Medulla oblongata (tissue), 1 donor: ENCODE data around the gene TPO.
"Not testable (repeated sequence)": the region's sequence is repeated elsewhere in the genome, so short reads cannot be mapped to it uniquely, and the experiment has no call there.

Experiments used
- DNase-seq: peaks from one replicate; pipeline ENCODE4 v3.0.0-alpha.2; 2015; ENCODE audit errors: extremely low spot score

TPO gene

DNA sequence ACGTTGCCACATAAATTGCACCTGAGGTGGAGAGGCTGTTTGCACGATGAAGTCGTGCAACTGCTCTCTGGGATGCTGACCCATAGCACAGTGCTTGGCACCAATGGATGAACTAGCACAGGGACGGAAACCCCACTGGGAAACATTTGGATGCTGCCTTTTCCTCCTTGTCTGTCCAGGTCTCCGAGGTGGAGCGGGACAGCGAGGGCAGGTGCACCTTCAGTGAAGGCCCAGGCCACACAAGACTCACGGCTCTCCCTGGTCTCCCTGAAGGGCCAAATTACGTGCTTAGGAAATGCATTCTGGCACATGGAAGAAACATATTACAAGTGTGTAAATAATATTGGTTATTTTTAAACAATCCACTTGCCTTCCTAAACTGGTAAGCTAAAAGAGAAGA lies 70.3 kb downstream of the TPO start:
- no peak for DNase-seq

- DNase-seq = no peak
Observed at GRCh38 chr2:1484131-1484884, 71.0 kb downstream of the TPO start.

DNA sequence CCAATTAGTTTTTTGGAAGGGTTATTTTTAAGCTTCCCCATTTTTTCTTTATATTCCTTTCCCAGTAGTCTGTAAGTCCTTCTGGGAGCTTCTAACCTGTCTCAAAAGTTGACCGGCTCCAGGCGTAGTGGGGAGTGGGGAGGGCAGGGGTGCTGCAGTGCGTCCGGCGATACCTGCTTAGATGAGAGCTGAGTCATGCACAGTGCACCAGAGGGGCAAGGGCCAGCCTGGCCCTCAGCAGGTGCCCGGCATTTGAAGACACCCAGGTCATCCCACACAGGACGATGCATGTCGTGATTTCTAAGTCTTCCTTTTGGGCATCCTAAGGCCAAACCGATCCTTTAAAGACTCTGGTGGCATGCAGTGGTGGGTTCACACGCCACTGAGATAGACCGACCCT lies 73.4 kb downstream of the TPO start:
- DNase-seq = no peak

- DNase-seq = no peak
Observed at GRCh38 chr2:1487758-1488157, 74.5 kb downstream of the TPO start.

DNA sequence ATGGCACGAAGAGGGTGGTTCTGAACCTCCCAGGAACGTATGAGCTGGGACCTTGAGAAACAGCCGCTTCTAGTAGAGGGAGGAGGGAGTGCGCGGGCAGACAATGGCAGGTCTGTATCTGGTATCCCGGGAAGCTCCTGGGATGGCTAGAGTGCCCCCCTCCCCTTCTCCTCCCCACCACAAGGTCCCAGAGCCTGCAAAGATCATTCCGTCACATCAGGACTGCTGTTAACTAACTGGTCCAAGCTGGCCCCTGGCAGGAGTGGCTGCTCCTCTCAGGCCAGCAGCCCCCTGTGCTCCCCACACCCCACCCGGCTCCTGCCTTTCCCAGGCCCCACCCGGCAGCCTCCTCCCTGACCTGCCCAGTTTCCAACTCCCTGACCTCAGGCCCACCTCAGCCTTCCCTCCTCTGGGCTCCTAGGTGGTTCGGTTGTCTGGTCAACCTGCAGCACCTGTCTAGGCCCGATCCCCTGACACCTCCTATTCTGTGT lies 75.0 kb downstream of the TPO start:
- DNase-seq = no peak

GRCh38 chr2:1488851-1489250 lies 75.6 kb downstream of the TPO start:
- DNase-seq = no peak

GRCh38 chr2:1489486-1489885 lies 76.2 kb downstream of the TPO start:
- no peak for DNase-seq

GRCh38 chr2:1490381-1490780 lies 77.1 kb downstream of the TPO start:
- not testable (repeated sequence) for DNase-seq

DNA sequence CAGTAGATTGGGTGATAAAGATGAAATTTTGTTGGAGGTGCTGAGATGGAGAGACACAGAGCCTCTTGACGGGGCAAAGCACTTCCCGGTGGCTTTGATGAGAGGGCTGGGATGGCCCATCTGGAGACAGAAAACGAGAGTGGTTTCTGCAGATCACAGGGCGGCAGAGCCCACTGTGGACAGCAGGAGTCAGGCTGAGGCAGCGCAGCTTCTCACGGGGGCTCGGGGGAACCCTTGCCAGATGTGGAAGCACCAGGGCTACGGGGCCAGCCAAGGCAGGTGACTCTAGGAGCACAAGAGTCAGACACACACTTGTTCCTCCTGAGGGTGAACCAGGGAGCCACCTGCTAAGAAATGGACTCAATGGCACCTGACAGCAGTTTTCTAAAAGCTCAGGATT lies 78.5 kb downstream of the TPO start:
- DNase-seq = no peak

DNA sequence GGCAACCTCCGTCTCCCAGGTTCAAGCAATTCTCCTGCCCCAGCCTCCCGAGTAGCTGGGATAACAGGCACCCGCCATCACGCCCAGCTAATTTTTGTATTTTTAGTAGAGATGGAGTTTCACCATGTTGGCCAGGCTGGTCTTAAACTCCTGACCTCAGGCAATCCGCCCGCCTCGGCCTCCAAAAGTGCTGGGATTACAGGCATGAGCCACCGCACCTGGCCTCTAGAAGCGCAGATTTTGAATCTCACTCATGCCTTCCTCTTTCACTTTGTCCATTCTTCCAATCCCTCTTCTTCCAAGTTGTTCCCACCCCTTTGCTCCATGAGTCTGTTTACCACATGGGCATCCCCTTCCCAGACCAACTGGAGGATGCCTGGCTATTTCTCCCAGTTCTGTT lies 79.0 kb downstream of the TPO start:
- DNase-seq = not testable (repeated sequence)

DNA sequence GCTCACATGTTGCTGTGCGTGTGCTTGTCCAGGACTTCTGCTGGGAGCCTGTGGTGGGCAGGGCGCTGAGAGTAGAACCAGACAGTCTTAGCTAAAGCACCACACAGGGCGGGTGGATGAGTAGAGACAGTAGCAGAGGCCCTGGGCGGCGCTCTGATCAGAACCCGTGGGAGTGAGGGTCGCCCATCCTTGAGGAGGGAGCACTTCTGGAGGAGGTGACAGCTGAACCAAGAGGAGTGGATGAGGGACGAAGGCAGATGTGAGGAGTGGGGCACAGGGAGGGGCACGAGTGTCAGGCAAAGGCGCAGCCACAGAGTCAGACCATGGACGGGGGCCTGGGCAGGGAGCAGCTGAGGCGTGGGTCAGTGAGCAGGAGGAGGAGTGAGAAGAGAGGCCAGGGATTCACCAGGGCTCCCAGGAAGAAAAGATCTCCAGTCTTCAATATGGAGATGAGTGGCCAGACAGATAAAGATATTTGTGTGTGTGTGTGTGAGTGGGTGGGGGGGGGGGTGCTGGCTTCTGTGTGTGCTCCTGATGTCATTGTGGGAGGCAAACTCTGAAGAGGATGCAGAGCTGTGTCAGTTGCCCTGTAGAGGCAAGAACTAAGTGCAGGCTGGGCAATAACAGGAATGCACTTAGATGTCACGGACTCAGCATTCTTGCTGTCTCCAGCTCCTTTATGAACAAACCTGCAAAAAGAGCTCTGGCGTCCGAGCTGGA lies 79.6 kb downstream of the TPO start:
- DNase-seq = no peak

- no peak for DNase-seq
Observed at GRCh38 chr2:1493431-1494126, 80.3 kb downstream of the TPO start.

- DNase-seq = no peak
Observed at GRCh38 chr2:1494257-1494656, 81.0 kb downstream of the TPO start.

GRCh38 chr2:1494906-1495305 lies 81.6 kb downstream of the TPO start:
- DNase-seq = no peak

- DNase-seq = no peak
Observed at GRCh38 chr2:1495676-1496358, 82.6 kb downstream of the TPO start.

DNA sequence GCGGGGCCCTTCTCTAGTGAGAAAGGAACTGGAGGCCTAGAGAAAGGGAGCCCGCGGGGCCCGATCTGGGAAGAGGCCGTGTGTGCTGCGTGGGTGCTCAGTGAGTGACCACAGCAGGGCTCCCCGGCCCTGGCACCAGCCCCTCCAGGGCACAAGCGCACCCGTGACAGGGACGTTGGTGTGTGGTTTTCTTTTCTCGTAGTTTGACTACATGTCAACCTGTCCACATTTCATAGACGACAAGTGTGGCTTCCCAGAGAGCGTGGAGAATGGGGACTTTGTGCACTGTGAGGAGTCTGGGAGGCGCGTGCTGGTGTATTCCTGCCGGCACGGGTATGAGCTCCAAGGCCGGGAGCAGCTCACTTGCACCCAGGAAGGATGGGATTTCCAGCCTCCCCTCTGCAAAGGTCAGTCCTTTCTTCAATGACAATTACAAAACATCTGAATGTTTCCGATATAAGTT lies 83.1 kb downstream of the TPO start:
- DNase-seq = no peak

DNA sequence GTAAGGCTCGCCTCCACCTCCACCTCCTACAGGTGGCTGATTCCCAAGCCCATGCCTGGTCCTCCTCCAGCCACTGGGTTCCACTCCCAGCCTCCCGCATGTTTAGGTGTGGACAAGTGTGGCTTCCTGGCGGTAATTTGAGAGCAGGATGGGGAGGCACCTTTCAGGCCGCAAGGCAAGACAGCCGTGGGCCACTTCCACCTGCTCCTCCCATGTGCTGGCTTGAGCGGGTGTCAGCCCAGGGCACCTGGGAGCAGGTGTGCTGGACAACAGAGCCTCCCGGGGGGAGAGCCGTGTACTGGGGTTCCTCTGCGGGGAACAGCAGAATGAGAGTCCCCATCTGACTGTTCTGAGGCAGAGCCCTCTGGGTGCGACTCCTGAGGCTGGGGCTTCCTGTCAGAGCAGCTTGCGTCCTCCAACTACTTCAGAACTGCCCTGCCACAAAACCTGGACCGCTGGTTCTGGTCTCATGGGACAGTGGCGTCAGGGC lies 83.9 kb downstream of the TPO start:
- DNase-seq = no peak

DNA sequence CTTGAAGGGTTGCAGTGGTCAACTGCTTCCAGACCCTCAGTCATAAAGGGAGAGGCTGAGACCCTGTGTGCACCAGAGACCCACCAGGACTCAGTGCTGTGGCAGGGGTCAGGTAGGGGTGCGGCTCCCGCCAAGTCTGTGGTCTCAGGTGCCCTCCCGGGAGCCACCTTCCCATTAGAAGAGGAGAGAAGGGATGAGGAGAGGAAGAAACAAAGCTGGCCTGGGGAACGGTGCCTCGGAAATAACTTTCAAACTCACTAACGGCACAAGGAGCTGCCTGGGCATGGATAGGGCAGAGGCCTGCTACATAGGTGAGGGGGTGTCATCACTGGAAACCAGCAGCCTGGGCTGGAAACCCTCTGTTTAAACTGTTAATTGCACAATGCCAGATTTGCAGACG lies 84.9 kb downstream of the TPO start:
- no peak for DNase-seq

- no peak for DNase-seq
Observed at GRCh38 chr2:1499033-1499795, 86.0 kb downstream of the TPO start.

- DNase-seq = no peak
Observed at GRCh38 chr2:1501038-1501851, 88.0 kb downstream of the TPO start.
